ENCODE results near the gene CREG2.
"Not testable (repeated sequence)": the region's sequence is repeated elsewhere in the genome, so short reads cannot be mapped to it uniquely, and the experiment has no call there.

Gene CREG2

GRCh38 chr2:101342625-101343008 lies 44.7 kb downstream of the CREG2 start:
- no peak for DNase-seq (ENCODE audit: low spot score)

DNA sequence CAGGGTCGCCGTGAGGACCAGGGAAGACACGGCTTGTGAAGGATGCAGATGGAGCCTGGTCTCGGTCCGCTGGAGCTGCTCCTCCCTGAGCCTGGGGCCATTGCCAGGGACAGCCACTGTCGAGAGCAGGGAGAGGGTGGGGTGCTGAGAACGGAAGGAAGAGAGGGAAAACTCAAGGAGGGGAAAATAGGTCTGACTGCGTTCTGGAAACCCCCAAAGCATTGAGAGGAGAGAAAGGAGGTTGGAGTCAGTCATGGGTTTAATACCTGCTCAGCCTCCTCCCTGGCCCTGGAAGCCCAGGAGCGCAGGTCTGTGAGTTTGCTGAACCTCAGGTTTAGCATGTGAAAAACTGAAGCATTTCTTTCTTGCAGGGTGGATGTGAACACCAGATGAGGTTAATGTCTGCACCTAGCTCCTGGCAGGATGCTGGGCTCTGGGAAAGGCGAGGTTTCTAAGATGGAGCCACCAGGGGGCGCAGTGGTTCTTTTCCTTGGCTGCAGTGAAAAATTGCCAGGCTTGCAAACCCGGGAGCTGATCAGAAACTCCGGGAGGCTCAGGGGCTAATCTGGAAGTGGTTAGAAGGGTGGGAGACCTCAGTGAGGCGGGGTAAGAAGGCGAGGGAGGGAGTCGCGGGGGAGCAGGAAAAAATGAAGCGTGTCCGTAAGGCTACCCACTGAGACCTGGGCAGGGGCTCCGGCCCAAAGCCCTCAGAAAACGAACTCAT lies 45.2 kb downstream of the CREG2 start:
- DNase-seq (ENCODE audit: low spot score) = peak; percentile 85

- DNase-seq (ENCODE audit: low spot score) = no peak
These were observed 45.9 kb downstream of the CREG2 start for GRCh38 chr2:101341421-101341820.

DNA sequence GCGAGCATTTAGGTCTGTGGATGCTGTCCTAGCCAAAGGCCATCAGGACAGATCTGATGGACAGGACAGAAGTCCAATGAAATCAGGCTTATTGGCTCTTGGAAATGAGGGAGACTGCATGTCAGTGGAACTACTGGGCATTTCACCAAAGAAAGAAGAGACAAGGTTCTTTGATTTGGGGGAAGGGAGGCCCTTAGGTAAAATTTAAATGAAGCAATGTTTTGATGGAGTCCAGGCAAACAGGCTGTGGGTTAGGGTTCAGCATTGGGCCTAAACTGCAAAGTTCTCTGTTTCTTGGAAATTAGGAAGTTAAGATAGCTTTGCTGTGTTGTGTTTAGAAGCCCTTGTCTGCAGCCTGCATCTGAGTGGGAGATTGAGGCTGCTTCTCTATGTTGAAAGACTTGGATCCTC lies 47.2 kb downstream of the CREG2 start:
- DNase-seq (ENCODE audit: low spot score) = no peak

GRCh38 chr2:101339266-101339880 lies 47.9 kb downstream of the CREG2 start:
- DNase-seq (ENCODE audit: low spot score) = no peak

DNA sequence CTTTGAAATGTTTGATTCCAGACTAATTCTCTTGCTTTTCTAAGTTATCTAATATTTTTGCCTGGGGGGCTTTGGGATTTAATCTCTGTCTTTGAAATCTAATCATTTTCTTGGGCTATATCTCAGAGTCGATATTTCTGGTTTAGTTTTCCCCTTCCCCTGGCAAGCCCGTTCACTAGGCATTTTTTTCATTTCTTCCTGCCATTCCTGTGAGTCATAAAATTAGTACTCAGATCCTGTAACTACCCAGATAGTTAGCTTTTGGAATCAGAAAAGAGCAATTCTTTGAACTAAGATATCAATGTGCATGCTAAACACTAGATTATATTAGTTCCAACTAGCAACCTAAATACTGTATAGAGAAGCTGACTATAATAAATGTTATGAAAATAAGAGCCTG lies 49.4 kb downstream of the CREG2 start:
- no peak for DNase-seq (ENCODE audit: low spot score)

GRCh38 chr2:101332885-101333766 lies 54.2 kb downstream of the CREG2 start:
- DNase-seq (ENCODE audit: low spot score) = no peak

DNA sequence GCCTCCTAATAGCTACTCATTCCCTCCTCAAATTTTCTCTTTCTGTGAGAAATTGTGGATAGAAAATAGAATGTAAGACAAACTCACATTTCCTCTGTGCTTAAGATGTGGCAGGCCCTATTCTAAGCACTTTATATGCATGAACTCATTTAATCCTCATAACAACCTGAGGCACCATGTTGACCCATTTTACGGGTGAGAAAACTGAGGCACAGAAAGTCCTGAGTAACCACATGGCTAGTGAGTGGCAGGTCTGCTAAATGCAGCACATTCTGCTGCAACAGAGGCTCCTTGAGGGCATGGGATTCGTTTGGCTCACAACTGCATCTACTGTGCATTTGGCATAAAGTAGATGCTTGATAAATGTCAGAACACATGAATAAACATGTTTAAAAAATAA lies 56.1 kb downstream of the CREG2 start:
- DNase-seq (ENCODE audit: low spot score) = no peak

DNA sequence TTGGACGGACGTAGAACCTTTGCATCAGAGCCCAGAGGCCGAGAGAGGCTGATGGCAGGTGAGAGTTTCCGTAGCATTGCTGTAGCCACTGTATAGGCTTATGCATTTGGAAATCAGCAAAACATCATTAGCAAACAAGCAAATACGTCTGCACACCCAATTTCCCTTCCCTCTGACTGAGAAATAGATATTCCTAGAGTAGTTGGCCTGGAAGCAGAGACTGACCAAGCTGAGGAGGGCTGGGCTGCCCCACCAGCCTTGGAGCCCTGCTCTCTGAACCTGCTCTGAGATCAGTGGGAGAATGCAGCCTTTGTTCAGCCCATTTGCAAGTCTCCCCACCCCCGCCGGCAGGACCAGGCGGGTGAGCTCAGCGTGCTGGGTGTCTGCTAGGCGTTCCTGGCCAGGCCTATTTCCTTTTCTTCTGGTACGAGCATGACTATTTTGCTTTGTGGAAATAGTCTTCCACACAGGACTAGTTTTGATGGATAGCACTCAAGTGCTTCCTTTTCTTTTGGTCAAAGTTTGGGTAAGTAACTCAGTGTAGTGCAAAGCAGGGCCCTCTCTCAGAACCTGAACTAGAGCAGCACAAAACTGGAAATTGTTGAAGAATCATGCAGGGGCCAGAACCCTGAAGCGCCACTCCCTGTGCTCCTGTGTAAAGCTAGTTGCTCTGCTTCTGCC lies 56.9 kb downstream of the CREG2 start:
- DNase-seq (ENCODE audit: low spot score) = peak; percentile 67

DNA sequence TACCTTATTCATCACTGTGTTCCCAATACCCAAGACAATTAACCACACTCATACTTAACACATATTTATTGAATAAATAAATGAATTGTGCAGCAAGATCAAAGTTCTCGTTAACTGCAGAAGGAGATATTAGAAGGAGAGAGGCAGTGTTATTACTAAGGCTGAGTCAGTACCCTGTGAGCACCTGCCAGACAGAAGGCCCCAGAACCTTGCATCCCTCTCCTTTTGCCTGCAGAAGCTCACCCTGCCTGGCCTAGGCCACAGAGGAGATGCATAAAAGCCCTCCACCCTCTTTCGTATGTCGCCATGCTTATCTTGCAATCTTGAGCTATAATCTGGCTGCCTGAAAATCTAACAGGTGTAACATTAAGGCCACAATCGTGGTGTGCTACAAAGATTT lies 58.3 kb downstream of the CREG2 start:
- DNase-seq (ENCODE audit: low spot score) = no peak

DNA sequence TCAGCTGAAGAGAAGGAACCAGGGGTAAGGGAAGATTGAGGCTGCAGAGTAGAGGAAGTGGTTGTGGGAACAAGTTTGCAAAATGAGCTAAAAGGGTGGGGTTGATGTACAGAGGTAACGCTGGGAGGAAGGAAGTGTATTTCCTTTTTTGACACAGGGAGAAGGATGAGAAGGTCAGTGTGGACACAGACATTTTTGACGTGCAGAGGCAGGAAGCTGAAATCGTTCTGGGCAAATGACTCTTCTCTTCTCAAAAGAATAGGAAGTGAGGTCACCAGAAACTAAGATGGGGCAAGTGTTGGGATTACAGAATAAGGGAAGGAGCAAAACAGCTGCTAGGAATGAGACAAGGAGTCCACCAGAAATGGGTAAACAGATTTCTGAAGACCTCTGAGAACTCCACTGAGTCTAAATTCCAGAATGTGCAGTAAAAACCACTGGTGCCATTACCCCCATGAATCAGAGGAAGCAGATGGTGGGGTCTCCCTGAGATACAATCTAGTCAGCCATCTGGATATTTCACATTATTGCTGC lies 58.8 kb downstream of the CREG2 start:
- no peak for DNase-seq (ENCODE audit: low spot score)

DNA sequence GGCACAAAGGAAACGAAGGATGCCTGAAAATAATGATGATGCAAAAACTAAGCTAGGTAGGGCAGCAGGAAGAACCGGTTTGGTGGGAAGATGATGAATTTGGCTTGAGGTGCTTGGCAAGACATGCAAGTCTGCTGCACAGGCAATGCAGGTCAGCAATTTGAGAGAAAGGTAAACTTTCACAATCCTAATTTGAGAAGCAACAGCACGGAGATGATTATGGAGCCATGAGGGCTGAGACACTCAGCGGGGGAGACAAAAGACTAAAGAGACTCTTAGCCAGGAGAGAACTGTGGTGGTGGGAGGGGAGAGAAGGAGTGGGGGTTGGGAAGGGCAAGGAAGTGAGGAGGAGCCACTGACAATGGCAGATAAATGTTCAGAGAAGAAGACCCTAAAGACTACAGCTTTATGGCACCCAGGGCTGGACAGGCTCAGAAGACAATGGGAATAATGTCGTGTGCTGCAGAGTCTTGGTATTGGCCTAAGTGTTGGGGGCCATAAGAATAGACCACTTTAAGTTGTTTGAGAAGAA lies 59.4 kb downstream of the CREG2 start:
- no peak for DNase-seq (ENCODE audit: low spot score)

DNA sequence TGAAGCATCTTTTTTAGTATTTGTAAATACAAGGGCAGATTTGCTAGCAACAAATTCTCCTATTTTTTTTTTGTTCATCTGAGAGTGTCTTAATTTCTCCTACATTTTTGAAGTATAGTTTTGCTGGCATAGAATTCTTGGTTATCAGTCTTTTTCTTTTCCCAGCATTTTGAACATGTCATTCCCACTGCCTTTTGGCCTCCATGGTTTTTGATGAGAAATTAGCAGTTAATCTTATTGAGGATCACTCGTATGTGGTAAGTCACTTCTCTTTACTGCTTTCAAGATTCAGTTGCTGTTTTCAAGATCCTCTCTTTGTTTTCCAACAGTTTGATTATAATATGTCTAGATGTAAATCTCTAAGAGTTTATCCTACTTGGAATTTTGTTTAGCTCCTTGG lies 61.9 kb downstream of the CREG2 start:
- no peak for DNase-seq (ENCODE audit: low spot score)

- not testable (repeated sequence) for DNase-seq (ENCODE audit: low spot score)
These were observed 70.7 kb downstream of the CREG2 start for GRCh38 chr2:101316568-101316967.

- no peak for DNase-seq (ENCODE audit: low spot score)
These were observed 75.6 kb downstream of the CREG2 start for GRCh38 chr2:101311696-101312017.

DNA sequence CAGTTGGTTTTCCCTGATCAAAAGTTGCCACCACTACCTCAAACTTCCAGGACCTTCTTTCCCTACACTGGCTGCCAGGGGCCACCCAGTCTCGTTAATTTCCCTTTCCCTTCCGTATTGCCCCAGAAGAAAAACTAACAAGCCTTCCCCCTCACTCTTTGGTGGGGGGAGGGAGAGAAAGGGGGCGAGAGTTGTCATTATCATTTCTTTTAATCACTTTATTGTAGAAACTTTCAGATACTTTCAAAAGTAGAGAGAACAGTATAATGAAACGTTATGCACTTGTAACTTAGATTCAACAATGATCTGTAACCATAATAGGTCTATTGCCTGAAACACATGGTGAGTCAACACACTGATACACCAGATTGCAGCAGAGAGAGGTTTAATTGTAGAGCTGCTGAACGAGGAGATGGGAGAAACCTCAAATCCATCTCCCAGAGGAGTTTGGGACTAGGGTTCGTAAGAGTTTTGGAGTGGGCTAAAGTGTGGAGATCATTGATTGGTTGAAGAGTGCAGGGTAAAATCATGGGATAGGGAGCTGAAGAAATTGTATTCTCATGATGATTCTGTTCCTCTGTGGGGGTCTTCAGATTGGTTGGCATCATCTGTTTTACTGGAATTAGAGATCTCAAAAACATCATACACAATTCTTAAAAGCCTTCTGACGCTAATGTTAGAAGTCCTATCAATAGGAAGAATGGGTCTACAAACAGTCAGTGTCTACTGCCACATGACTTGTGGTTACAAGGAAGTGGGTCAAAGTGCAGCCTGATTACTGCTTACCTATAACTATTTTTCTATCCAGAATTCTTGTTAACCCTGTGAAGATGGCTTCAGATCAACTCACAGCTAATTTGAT lies 76.2 kb downstream of the CREG2 start:
- no peak for DNase-seq (ENCODE audit: low spot score)

GRCh38 chr2:101310090-101310833 lies 77.0 kb downstream of the CREG2 start:
- no peak for DNase-seq (ENCODE audit: low spot score)

DNA sequence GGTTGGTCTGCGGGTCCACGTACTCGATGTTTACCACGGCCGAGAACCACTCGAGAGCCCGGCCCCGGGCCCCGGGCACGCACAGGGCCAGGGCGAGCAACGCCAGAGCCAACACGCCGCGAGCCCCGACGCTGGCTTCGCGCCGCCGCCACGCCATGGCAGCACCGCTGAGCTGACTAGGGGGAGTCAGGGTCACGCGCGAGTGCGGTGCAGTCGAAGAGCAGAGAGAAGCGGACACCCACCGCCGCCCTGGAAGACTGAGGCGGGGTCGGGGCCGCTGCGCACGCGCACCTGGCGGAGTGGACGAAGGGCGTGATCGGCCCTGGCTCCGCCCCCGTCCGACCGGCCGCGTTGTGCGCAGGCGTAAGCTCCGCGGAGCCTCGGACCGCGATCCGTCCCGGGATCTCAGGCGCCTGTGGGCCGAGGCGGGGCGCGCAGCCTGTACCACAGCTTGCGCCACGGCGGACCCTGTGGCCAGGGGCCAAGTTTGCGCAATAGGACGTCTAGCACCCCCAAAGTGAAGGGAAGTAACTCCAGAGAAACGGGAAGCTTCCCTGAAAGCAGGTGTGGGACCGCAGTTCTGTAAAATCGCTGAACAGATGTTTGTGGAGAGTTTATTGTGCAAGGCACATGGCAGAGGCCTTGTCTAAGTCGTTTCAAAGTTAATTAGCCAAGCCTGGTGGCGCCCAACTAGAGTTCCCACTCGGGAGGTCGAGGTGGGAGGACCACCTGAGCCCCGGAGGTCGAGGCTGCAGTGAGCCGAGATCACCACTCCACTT lies 78.7 kb downstream of the CREG2 start, which contains the start of gene RNF149:
Gene RNF149 (minus strand): TSS at position 270 of the 779 bp plus-strand sequence. CDS start 113 bp downstream, at position 157.
- DNase-seq (ENCODE audit: low spot score) = peak; percentile 94

DNA sequence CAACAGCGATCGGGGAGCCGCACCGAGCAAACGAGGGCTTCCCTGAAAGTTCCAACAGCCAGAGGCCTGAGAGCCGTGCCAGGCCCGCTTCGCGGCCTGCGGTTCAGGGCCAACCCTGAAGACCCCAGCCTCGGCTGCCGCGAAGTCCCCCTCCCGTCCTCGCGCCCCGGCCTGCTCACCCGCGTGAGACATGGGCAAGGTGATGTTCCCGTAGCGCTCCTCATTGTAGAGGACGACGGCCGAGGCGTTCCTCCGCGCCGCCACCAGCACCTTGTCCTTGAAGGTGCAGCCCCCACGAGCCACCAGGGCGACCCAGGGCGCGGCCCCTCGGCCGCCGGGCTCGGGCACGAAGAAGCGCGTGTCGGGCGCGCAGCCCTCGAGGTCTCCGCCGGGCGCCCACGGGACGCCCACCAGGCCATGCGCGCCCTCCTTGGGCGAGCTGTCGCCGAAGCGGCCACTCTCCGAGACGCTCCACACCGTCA lies 79.3 kb downstream of the CREG2 start:
- DNase-seq (ENCODE audit: low spot score) = peak; percentile 63

Measured in ecto neural progenitor cell (in vitro differentiated cells).